ENCODE measurements around the gene SAMD9L.

Gene SAMD9L

GRCh38 chr7:93092757-93093370 lies 55.3 kb downstream of the SAMD9L start:
- no peaks in the 10 kb centered on the region for H3K36me3 ChIP-seq (ENCODE audit: control insufficient read depth in 2 of 2, insufficient read depth in 1 of 2, low read length in 2 of 2)
- TF ChIP-seq ZFP41 (tag by site-specific recombination; IDR thresholded peaks at IDR 0.05; ENCODE audit: borderline replicate concordance) (no peak), ZNF654 (tag by site-specific recombination; IDR thresholded peaks at IDR 0.05; ENCODE audit: low read depth) (peak; percentile 45)
- TF ChIP-seq, protein P1, sequence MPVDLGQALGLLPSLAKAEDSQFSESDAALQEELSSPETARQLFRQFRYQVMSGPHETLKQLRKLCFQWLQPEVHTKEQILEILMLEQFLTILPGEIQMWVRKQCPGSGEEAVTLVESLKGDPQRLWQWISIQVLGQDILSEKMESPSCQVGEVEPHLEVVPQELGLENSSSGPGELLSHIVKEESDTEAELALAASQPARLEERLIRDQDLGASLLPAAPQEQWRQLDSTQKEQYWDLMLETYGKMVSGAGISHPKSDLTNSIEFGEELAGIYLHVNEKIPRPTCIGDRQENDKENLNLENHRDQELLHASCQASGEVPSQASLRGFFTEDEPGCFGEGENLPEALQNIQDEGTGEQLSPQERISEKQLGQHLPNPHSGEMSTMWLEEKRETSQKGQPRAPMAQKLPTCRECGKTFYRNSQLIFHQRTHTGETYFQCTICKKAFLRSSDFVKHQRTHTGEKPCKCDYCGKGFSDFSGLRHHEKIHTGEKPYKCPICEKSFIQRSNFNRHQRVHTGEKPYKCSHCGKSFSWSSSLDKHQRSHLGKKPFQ (tag by site-specific recombination; IDR thresholded peaks at IDR 0.05) = no peak
- ChIA-PET POLR2A (no interaction called here), CTCF (interaction anchor here (0.6 to 3.8 kb wide), 4 partner anchors 16 to 812 kb away, joined by 3 to 12 read pairs (median 3); partner anchors contain the start of genes HEPACAM2 and VPS50)
- no peak overlapping the region for H3K4me3 ChIP-seq (ENCODE audit: low read depth, low read length)
- H3K4me1 ChIP-seq (ENCODE audit: control insufficient read depth, insufficient read depth, low read length) = no peaks in the 10 kb centered on the region
- H3K27ac ChIP-seq (ENCODE audit: extremely low read depth, low read depth, low read length) = no peak overlapping the region
- no peaks in the 10 kb centered on the region for H3K9me3 ChIP-seq (ENCODE audit: control insufficient read depth, insufficient read depth, low read depth, low read length)
